Lung (tissue), 12 donors: Measurements from ENCODE around the gene DPYSL4. TPM values are rescaled to one million over a fixed set of nuclear protein-coding genes. Genes with fewer than 3 reads are reported as not detected.

ENCODE experiments used
- ATAC-seq: fragments of 200-7000 bp; cut with Tn5 transposase; one replicate; pipeline ENCODE4 v1.9.1; 2020; ENCODE audit warnings: moderate number of reproducible peaks; ENCODE audit not compliant: insufficient read depth, low FRiP score
- DNase-seq, 3 donors: peaks; one replicate each; pipeline ENCODE4 v3.0.0-alpha.2; 2013 to 2017
- H3K27ac ChIP-seq, 2 donors: one replicate each; pipeline ENCODE4 v1.5.1; 2013; ENCODE audit warnings: mild to moderate bottlenecking in 2 of 2, moderate library complexity in 2 of 2, control low read depth in 1 of 2, inconsistent platforms in 1 of 2, low read depth in 1 of 2, low read length in 1 of 2
- H3K27me3 ChIP-seq, 3 donors: one replicate each; pipeline ENCODE4 v1.5.1; 2013; ENCODE audit warnings: low read length in 2 of 3; ENCODE audit not compliant: control insufficient read depth in 3 of 3, insufficient read depth in 3 of 3
- H3K36me3 ChIP-seq, 4 donors: one replicate each; pipeline ENCODE4 v1.5.1; 2013; ENCODE audit warnings: low read length in 4 of 4, mild to moderate bottlenecking in 1 of 4, moderate library complexity in 1 of 4; ENCODE audit not compliant: control insufficient read depth in 4 of 4, insufficient read depth in 4 of 4
- H3K4me1 ChIP-seq, 5 donors: one replicate each; pipeline ENCODE4 v1.5.1; 2013; ENCODE audit warnings: low read length in 5 of 5, mild to moderate bottlenecking in 2 of 5, moderate library complexity in 1 of 5; ENCODE audit not compliant: control insufficient read depth in 5 of 5, insufficient read depth in 5 of 5
- H3K4me3 ChIP-seq: one replicate; pipeline ENCODE4 v1.5.1; 2013; ENCODE audit warnings: mild to moderate bottlenecking, control low read depth, moderate library complexity
- H3K9ac ChIP-seq, 2 donors: one replicate each; pipeline ENCODE4 v1.5.1; 2013; ENCODE audit warnings: low read length in 2 of 2, control low read depth in 1 of 2; ENCODE audit not compliant: insufficient read depth in 1 of 2
- H3K9me3 ChIP-seq, 4 donors: one replicate each; pipeline ENCODE4 v1.5.1; 2013; ENCODE audit warnings: low read length in 3 of 4, mild to moderate bottlenecking in 1 of 4, moderate library complexity in 1 of 4; ENCODE audit not compliant: control insufficient read depth in 4 of 4, insufficient read depth in 3 of 4
- WGBS, 2 donors: extraction: QIAGEN DNeasy Blood & Tissue Kit; methylation state at CpG; one replicate each; pipeline ENCODE4 v1.1.7; 2013; 5-methylcytosine and 5-hydroxymethylcytosine counted together
- polyA plus RNA-seq, 2 donors: library from polyadenylated mRNA; stranded (reverse); fragments of 200-250 nt; gene quantifications; one replicate each; pipeline ENCODE4 v1.2.1, GENCODE V29; 2013
- total RNA-seq, 2 donors: library from RNA; depleted of rRNA in 1 of 2; stranded (reverse); fragments of >200 nt in 1 of 2; gene quantifications; one replicate each; pipeline ENCODE4 v1.2.1, GENCODE V29; 2014 to 2021
- TF ChIP-seq, protein P1 (sequence below): IDR thresholded peaks from 2 replicates; pipeline ENCODE4 v1.5.1; 2012; ENCODE audit warnings: mild to moderate bottlenecking; ENCODE audit errors: control extremely low read depth, extremely low read depth
- donor health status: control.
- donor health status: control.
- donor health status: Bipolar disorder and iron deficiency.
- donor health status: healthy.
- donor health status: DM: yes; HTN: yes; CAD: no.

The DPYSL4 gene
- total and polyA plus RNA-seq, 4 donors, result 0.33 to 1.5 (median 1.3) TPM

GRCh38 chr10:132209130-132209529 is 22.4 kb downstream of the DPYSL4 start:
- peaks cover 0 to 6% (median 5%) of the 10 kb centered on the region in 4 donors for H3K9me3 ChIP-seq
- 97 to 99% methylated on average over 14 of the region's 14 CpGs for WGBS, 2 donors
- no peak for DNase-seq
- TF ChIP-seq, protein P1, sequence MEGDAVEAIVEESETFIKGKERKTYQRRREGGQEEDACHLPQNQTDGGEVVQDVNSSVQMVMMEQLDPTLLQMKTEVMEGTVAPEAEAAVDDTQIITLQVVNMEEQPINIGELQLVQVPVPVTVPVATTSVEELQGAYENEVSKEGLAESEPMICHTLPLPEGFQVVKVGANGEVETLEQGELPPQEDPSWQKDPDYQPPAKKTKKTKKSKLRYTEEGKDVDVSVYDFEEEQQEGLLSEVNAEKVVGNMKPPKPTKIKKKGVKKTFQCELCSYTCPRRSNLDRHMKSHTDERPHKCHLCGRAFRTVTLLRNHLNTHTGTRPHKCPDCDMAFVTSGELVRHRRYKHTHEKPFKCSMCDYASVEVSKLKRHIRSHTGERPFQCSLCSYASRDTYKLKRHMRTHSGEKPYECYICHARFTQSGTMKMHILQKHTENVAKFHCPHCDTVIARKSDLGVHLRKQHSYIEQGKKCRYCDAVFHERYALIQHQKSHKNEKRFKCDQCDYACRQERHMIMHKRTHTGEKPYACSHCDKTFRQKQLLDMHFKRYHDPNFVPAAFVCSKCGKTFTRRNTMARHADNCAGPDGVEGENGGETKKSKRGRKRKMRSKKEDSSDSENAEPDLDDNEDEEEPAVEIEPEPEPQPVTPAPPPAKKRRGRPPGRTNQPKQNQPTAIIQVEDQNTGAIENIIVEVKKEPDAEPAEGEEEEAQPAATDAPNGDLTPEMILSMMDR, result no peak
- no peaks in the 10 kb centered on the region for H3K4me1 ChIP-seq
- H3K27ac ChIP-seq, result no peak overlapping the region
- no peaks in the 10 kb centered on the region for H3K27me3 ChIP-seq
- H3K36me3 ChIP-seq, result peaks cover 0 to 7% (median 0%) of the 10 kb centered on the region in 4 donors
- no peak overlapping the region for H3K9ac ChIP-seq
- no peak for ATAC-seq
- no peak overlapping the region for H3K4me3 ChIP-seq

DNA sequence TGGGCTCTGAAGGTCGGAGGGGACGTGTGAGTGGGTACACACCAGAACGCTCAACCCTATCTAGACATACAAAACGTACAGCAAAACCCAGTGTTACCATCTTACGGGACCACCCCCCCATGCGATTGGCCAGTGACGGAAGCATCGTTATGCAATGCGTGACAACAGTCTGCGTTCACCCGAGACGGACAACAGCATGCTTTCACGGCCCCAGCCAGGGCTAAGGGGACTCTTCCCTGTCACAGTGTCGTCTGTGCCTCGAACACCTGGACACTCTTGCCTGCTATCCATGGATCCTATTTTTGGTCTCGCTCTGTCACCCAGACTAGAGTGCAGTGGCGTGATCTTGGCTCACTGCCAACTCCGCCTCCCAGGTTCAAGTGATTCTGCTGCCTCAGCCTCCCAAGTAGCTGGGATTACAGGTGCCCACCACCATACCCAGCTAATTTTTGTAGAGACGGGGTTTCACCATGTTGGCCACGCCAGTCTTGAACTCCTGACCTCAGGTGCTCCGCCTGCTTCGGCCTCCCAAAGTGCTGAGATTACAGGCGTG is 23.3 kb downstream of the DPYSL4 start:
- Histone ChIP-seq H3K27me3 (no peaks in the 10 kb centered on the region), H3K4me1 (no peaks in the 10 kb centered on the region), H3K27ac (no peak overlapping the region), H3K36me3 (peaks cover 0 to 7% (median 0%) of the 10 kb centered on the region in 4 donors), H3K9me3 (peaks cover 0 to 7% (median 5%) of the 10 kb centered on the region in 4 donors), H3K9ac (no peak overlapping the region), H3K4me3 (no peak overlapping the region)
- TF ChIP-seq, protein P1, result no peak
- WGBS, 2 donors, result 94 to 95% methylated on average over 23 of the region's 23 CpGs
- DNase-seq, result no peak
- ATAC-seq, result no peak

GRCh38 chr10:132210766-132211165 is 24.0 kb downstream of the DPYSL4 start:
- H3K27ac ChIP-seq, result no peak overlapping the region
- peaks cover 0 to 8% (median 6%) of the 10 kb centered on the region in 4 donors for H3K9me3 ChIP-seq
- H3K4me1 ChIP-seq, result no peaks in the 10 kb centered on the region
- TF ChIP-seq, protein P1, result no peak
- H3K27me3 ChIP-seq, result no peaks in the 10 kb centered on the region
- no peak overlapping the region for H3K9ac ChIP-seq
- H3K4me3 ChIP-seq, result no peak overlapping the region
- ATAC-seq (no peak), DNase-seq (no peak)
- 95 to 98% methylated on average over 14 of the region's 14 CpGs for WGBS, 2 donors
- H3K36me3 ChIP-seq, result peaks cover 0 to 7% (median 0%) of the 10 kb centered on the region in 4 donors

DNA sequence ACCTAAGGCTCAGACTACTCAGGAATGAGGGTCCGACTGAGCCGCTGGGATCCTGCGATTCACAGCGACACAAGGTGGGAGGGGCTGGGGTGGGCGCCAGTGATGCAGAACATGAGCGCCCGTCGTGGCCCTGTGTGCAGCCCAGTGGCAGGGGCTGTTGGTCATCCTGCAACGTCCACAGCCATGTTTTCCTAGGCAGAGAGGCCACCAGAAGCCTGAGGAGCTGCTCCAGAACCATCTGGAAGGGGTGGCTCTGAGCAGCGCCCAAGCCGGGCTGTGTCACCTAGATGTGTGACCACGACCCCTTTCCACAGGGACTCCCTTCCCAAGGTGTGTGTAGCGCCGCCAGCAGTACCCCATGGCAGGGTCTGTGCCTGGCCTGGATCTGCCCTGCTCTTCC is 24.5 kb downstream of the DPYSL4 start:
- TF ChIP-seq, protein P1, result no peak
- H3K9ac ChIP-seq, result no peak overlapping the region
- WGBS, 2 donors, result 93 to 95% methylated on average over 10 to 14 of the region's 14 CpGs
- no peak for DNase-seq
- ATAC-seq, result no peak
- H3K4me1 ChIP-seq, result no peaks in the 10 kb centered on the region
- H3K4me3 ChIP-seq, result no peak overlapping the region
- H3K27me3 ChIP-seq, result no peaks in the 10 kb centered on the region
- H3K36me3 ChIP-seq, result peaks cover 0 to 7% (median 0%) of the 10 kb centered on the region in 4 donors
- H3K27ac ChIP-seq, result no peak overlapping the region
- H3K9me3 ChIP-seq, result peaks cover 0 to 8% (median 6%) of the 10 kb centered on the region in 4 donors
